Activated CD8-positive, alpha-beta memory T cell treated with anti-CD3 and anti-CD28 coated beads, Interleukin-2, amount 10 ng/mL, durations not matched to agents 7 days and 5 days (primary cell): ENCODE measurements around the gene ZSWIM1. TPM values are rescaled to one million over a fixed set of nuclear protein-coding genes. Genes with fewer than 3 reads are reported as not detected.
"Not testable (repeated sequence)": the region's sequence is repeated elsewhere in the genome, so short reads cannot be mapped to it uniquely, and the experiment has no call there.

Experiments
- ATAC-seq: fragments of 150-1000 bp; cut with Tn5 transposase; one replicate; pipeline ENCODE4 v1.10.0; 2021; ENCODE audit warnings: moderate library complexity
- CTCF ChIA-PET: fragments of 350-600 bp; sonication (Branson Sonifier 250); formaldehyde crosslinking; loops from one replicate; lab custom pipeline; 2021; ENCODE audit warnings: antibody characterized with exemption; lab: Charles Lee
- DNase-seq: peaks from one replicate; pipeline ENCODE4 v3.0.0-alpha.2; 2020
- H3K27ac Mint-ChIP-seq: one replicate; pipeline ENCODE4 v1.8.0; 2021; ENCODE audit warnings: mild to moderate bottlenecking, mixed read lengths
- H3K27me3 Mint-ChIP-seq: one replicate; pipeline ENCODE4 v1.8.0; 2021; ENCODE audit warnings: mixed read lengths
- H3K36me3 Mint-ChIP-seq: one replicate; pipeline ENCODE4 v1.8.0; 2021; ENCODE audit warnings: mild to moderate bottlenecking, mixed read lengths
- H3K4me1 Mint-ChIP-seq: one replicate; pipeline ENCODE4 v1.8.0; 2021; ENCODE audit warnings: mixed read lengths
- H3K4me3 Mint-ChIP-seq: one replicate; pipeline ENCODE4 v1.8.0; 2021; ENCODE audit warnings: mild to moderate bottlenecking, moderate library complexity, mixed read lengths
- H3K9me3 Mint-ChIP-seq: one replicate; pipeline ENCODE4 v1.8.0; 2022; ENCODE audit warnings: low read depth, mixed read lengths
- total RNA-seq, 2 experiments: library from RNA; stranded (reverse); gene quantifications; one replicate each; pipeline ENCODE4 v1.2.3, GENCODE V29; 2021

Gene ZSWIM1
- total RNA-seq, 2 experiments from 2014 or later: 2.2 to 4.4 TPM

DNA sequence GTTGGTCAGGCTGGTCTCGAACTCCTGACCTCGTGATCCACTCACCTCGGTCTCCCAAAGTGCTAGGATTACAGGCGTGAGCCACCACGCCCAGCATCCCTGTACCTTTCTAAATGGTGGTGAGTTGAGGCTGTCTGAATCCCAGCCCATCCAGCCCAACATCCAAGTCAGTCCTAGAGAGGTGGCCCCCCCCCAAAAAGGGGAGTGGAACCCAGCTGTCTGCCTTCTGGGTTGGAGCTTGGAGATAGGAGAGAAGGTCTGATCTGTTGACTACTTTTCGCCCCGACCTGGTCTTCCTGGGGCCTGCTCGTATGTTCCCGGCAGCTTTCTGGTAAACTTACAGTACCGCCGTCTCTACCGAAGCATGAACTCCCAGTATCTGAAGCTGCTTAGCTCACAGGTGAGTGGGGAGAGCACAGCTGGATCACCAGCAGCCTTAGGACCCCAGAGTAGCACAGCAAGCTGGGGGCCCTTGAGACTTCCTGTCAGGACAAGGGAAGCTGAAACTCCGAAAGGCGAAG lies 15.7 kb downstream of the ZSWIM1 start:
- Mint-ChIP-seq H3K36me3 (peaks cover 4% of the 10 kb centered on the region), H3K9me3 (no peaks in the 10 kb centered on the region), H3K27ac (no peak overlapping the region), H3K4me1 (peaks cover 29% of the 10 kb centered on the region), H3K4me3 (no peak overlapping the region), H3K27me3 (no peaks in the 10 kb centered on the region)
- CTCF ChIA-PET: no interaction called here
- ATAC-seq (no peak), DNase-seq (no peak)

DNA sequence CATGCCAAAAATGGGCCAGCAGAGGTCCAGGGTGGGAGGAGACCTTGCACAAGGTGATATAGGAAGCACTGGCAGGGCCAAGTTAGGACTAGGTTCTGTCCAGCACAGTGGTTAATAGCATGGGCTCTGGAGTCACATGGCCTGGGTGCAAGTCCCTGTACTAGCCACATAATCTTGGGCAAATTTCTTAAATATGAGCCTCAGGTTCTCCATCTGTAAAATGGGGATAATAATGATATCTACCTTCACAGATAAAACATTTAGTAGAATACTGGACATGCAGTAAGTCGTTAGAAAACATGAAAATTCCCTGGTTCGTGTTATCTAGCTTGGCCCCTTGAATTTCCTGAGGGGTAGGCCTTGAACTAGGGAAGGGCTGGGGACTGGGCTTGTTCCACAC lies 16.3 kb downstream of the ZSWIM1 start:
- Mint-ChIP-seq H3K36me3 (peaks cover 4% of the 10 kb centered on the region), H3K9me3 (no peaks in the 10 kb centered on the region), H3K4me3 (no peak overlapping the region), H3K4me1 (peaks cover 25% of the 10 kb centered on the region), H3K27me3 (no peaks in the 10 kb centered on the region), H3K27ac (no peak overlapping the region)
- no peak for ATAC-seq
- CTCF ChIA-PET: no interaction called here
- DNase-seq: no peak

DNA sequence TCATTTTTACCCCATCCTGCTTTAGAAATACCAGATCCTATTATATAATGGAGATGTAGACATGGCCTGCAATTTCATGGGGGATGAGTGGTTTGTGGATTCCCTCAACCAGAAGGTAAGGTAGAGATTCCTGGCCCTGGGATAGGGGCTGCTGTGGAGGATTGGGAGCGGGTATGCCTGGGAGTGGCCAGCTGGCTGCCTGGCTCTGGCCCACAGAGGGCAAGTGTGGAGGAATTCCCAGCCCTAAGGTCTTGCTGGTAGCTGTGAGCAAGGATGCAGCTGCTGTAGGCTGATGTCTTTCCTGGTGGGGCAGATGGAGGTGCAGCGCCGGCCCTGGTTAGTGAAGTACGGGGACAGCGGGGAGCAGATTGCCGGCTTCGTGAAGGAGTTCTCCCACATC lies 16.7 kb downstream of the ZSWIM1 start:
- DNase-seq (no peak), ATAC-seq (no peak)
- Mint-ChIP-seq H3K4me1 (peaks cover 21% of the 10 kb centered on the region), H3K4me3 (no peak overlapping the region), H3K9me3 (no peaks in the 10 kb centered on the region), H3K36me3 (peaks cover 4% of the 10 kb centered on the region), H3K27ac (no peak overlapping the region), H3K27me3 (no peaks in the 10 kb centered on the region)
- CTCF ChIA-PET: no interaction called here

DNA sequence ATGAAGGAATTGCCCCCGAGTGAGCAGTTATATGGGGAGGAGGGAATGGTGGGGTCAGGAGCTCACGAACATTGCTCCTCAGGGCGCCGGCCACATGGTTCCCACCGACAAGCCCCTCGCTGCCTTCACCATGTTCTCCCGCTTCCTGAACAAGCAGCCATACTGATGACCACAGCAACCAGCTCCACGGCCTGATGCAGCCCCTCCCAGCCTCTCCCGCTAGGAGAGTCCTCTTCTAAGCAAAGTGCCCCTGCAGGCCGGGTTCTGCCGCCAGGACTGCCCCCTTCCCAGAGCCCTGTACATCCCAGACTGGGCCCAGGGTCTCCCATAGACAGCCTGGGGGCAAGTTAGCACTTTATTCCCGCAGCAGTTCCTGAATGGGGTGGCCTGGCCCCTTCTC lies 17.3 kb downstream of the ZSWIM1 start:
- ATAC-seq (no peak), DNase-seq (no peak)
- CTCF ChIA-PET: no interaction called here
- Mint-ChIP-seq H3K27ac (no peak overlapping the region), H3K4me1 (peaks cover 15% of the 10 kb centered on the region), H3K9me3 (no peaks in the 10 kb centered on the region), H3K4me3 (no peak overlapping the region), H3K36me3 (peaks cover 3% of the 10 kb centered on the region), H3K27me3 (no peaks in the 10 kb centered on the region)

DNA sequence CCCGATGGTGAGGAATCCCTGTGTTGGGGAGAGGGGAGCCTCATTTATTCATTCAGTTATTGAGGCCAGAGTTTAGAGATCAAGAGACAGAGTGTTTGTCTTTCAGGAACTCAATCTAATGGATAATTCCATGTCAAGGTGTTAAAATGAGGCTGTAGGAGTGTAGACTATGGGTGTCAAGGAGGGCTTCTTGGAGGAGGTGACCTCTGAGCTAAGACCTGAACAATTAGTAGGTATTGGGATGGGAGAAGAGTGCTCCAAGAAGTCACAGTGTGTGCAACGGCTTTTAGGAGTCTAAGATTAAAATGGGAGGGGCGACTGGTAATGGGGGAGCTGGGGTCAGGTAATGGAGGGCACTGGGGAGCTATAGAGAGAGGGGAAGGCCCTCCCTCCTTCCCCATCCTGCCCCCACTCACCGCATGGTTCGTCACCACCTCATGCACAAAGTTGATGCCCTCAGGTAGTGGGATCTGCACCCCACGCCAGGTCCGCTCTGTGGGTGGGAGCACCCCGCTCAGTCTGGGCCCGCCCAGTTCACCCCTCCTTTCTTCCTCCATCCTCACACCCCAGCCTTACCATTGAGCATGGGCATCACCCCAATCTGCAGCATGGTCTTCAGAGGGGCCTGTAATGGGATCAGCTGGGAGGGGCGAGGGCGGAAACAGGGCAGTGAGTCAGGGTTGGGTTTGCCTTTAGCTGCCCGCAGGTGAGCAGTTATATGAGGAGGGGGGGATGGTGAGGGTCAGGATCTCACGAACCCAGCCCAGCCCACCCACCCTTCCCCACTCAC lies 18.2 kb downstream of the ZSWIM1 start:
- CTCF ChIA-PET: interaction anchor here (0.7 to 1.4 kb wide), 2 partner anchors 9 to 499 kb away, joined by 5 read pairs; partner anchors contain the start of genes CTSA and NEURL2
- no peak overlapping the region for H3K4me3 Mint-ChIP-seq

DNA sequence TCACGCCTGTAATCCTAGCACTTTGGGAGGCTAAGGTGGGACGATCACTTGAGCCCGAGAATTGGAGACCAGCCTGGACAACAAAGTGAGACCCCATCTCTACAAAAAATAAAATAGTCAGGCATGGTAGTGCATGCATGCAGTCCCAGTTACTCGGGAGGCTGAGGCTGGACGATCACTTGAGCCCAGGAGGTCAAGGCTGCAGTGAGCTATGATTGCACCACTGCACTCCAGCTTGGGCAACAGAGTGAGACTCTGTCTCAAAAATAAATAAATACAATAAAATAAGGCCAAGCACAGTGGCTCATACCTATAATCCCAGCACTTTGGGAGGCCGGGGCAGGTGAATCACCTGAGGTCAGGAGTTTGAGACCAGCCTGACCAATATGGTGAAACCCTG lies 20.3 kb downstream of the ZSWIM1 start:
- H3K9me3 Mint-ChIP-seq, H3K36me3 Mint-ChIP-seq, CTCF ChIA-PET, H3K4me3 Mint-ChIP-seq, H3K27ac Mint-ChIP-seq, H3K27me3 Mint-ChIP-seq, ATAC-seq, H3K4me1 Mint-ChIP-seq, DNase-seq: not testable (repeated sequence)

More for the DNA sequence above, 18.2 kb downstream of the ZSWIM1 start:
- no peaks in the 10 kb centered on the region for H3K27me3 Mint-ChIP-seq
- no peaks in the 10 kb centered on the region for H3K9me3 Mint-ChIP-seq
- H3K4me1 Mint-ChIP-seq: peaks cover 6% of the 10 kb centered on the region
- H3K27ac Mint-ChIP-seq: no peak overlapping the region
- DNase-seq: no peak
- no peak for ATAC-seq
- peaks cover 3% of the 10 kb centered on the region for H3K36me3 Mint-ChIP-seq

DNA sequence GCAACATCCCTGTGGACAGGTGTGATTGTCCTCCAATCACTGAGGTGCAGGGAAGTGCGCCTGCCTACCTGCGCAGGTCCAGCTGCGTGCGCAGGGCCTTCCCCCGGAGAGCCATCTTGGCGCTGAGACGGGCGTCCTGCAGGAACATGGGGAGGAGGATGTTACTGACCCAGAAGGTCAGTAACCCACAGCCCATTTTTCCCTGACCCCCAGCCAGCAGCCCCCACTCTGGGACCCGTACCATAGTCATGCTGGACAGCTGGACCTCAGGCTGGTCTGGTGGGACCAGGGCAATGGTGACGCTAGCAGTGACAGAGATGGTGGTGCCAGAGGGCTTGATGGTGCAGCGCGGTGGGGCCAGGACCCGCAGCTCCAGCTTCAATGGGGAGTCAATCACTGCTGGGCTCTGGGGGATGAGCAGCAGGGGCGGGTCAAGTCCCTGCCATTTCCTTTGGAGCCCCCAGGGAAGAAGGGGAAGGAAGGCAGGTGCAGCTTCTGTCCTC lies 21.2 kb downstream of the ZSWIM1 start:
- H3K9me3 Mint-ChIP-seq: no peaks in the 10 kb centered on the region
- H3K27me3 Mint-ChIP-seq: no peaks in the 10 kb centered on the region
- no peak for DNase-seq
- H3K4me1 Mint-ChIP-seq: no peaks in the 10 kb centered on the region
- no peaks in the 10 kb centered on the region for H3K36me3 Mint-ChIP-seq
- CTCF ChIA-PET: no interaction called here
- no peak for ATAC-seq
- H3K4me3 Mint-ChIP-seq: no peak overlapping the region
- H3K27ac Mint-ChIP-seq: no peak overlapping the region

DNA sequence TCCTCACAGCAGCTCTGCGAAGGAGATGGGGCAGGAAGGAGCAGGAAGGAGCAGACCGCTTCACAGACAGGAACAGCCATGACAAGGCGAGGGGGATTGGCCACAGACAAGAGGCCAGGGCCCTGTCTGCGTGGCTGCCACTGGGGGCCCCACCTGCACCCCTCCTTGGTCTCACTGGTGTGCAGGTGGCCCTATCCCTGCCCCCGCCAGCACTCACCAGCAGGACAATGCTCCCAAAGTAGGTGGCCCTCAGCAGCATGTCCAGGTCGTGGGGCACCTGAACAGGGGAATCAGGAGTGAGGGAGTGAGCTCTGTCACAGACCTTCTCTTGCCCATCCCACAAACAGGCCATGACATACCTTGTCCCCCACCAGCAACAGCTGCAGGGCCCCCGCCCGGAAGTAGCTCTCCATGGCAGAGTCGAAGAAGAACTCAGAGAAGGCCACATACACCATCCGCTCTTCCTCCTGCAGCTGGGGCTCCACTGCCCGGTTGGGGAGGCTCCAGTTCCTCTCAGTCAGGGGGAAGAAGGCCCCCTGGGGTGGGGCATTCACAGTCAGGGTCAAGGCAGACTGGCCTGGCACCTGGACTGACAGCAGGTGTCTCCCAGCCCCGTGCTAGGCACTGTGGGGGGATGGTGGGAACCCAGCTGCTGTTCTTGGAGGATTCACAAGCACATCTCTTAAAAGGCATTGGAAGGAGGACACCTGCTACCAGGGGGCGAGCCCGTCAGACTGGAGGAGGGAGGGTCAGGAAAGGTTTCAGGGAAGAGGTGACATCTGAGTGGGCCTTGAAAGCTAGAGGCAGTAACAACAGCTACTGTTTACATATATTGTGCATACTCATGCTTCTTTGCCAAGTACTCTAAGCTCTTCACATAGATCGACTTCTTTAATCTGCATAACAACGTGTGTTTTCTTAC lies 23.8 kb downstream of the ZSWIM1 start:
- DNase-seq (no peak), ATAC-seq (no peak)
- Mint-ChIP-seq H3K4me1 (peaks cover 1% of the 10 kb centered on the region), H3K36me3 (no peaks in the 10 kb centered on the region), H3K9me3 (no peaks in the 10 kb centered on the region), H3K27ac (no peak overlapping the region), H3K27me3 (no peaks in the 10 kb centered on the region), H3K4me3 (no peak overlapping the region)
- CTCF ChIA-PET: interaction anchor here (0.6 to 1.4 kb wide), 5 partner anchors 12 to 1640 kb away, joined by 3 to 5 read pairs (median 3); no protein-coding TSS in a partner anchor

DNA sequence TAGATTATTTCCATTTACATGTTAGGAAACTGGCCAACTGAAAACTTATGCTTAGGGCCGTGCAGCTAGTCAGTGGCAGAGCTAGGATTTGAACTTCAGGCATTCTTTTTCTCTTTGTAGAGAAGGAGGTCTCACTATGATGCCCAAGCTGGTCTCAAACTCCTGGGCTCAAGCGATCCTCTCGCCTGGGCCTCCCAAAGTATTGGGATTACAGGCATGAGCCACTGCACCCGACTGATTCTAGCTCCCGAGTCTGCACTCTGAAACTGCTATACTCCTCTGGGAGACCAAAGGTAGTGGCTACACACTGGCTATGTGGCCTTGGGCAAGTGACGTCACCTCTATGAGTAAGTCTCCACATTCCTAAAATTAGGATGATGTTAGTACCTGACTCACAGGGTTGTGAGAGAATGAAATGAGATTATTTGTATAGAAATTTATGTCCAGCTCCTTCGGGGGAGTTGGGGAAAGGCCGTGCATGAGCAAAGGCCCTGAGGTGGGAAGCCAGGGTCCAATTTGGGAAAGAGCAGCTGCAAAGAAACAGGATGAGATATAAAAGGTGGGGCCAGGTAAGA lies 24.6 kb downstream of the ZSWIM1 start:
- DNase-seq: no peak
- H3K36me3 Mint-ChIP-seq: no peaks in the 10 kb centered on the region
- CTCF ChIA-PET: interaction anchor here (1.1 to 1.4 kb wide), 4 partner anchors 13 to 106 kb away, joined by 3 to 5 read pairs (median 4); no protein-coding TSS in a partner anchor

DNA sequence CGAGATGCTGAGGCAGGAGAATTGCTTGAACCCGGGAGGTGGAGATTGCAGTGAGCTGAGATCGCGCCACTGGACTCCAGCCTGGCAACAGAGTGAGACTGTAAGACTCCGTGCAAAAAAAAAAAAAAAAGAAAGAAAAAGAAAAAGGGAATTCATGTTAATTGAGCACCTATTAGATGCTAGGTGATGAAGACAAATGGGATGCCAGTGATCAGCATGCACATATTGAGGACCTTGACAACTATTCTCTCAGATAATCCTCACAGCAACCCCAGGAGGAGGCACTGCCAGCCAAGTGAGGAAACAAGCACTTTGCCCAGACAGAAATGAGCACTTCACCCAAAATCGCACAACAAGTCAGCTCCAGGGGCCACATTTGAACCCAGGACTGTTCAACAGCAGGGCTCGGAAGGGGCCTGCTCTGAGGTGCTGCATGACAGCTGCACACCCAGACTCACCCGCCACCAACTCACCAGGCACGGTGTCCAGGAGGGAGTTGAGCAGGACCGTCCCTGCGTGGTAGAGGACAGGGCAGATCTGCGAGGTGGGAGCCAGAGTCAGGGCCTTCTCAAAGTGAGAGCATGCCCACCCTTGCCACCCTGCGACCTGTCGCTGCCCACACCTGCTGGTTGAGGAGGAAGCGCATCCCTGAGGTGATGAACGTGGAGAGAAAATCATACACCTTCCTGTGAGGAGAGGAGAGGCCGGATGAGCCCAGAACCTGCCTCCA lies 26.4 kb downstream of the ZSWIM1 start:
- Mint-ChIP-seq H3K4me3 (no peak overlapping the region), H3K9me3 (no peaks in the 10 kb centered on the region), H3K27me3 (peaks cover 6% of the 10 kb centered on the region), H3K27ac (no peak overlapping the region), H3K36me3 (no peaks in the 10 kb centered on the region), H3K4me1 (peaks cover 17% of the 10 kb centered on the region)
- CTCF ChIA-PET: interaction anchor here (0.9 kb wide), 1 partner anchor 26 kb away, joined by 3 read pairs; no protein-coding TSS in a partner anchor
- no peak for DNase-seq
- ATAC-seq: no peak

More for the DNA sequence above, 24.6 kb downstream of the ZSWIM1 start:
- no peaks in the 10 kb centered on the region for H3K27me3 Mint-ChIP-seq
- H3K9me3 Mint-ChIP-seq: no peaks in the 10 kb centered on the region
- H3K27ac Mint-ChIP-seq: no peak overlapping the region
- no peak for ATAC-seq
- H3K4me3 Mint-ChIP-seq: no peak overlapping the region
- peaks cover 3% of the 10 kb centered on the region for H3K4me1 Mint-ChIP-seq

DNA sequence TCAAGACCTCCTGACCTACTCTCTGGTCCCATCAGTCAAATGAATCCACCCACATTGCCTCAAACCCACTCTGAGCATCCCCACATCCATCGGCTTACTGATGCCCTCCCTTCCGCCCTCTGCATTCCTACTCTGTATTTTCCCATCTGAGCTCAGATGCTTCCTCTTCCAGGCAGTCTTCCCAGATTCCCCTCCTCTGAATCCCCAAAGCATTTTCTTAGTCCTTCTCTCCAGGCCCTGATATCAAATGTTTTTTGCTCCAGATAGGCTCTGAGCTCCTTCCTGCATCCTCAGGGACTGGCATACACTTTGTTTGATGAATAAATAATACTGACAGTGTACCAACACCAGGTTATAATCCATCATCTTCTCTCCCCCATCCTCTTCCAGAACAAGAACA lies 27.1 kb downstream of the ZSWIM1 start:
- no peaks in the 10 kb centered on the region for H3K9me3 Mint-ChIP-seq
- no peak overlapping the region for H3K27ac Mint-ChIP-seq
- H3K4me1 Mint-ChIP-seq: peaks cover 18% of the 10 kb centered on the region
- H3K36me3 Mint-ChIP-seq: no peaks in the 10 kb centered on the region
- H3K4me3 Mint-ChIP-seq: no peak overlapping the region
- CTCF ChIA-PET: interaction anchor here (0.9 kb wide), 1 partner anchor 25 kb away, joined by 3 read pairs; no protein-coding TSS in a partner anchor
- ATAC-seq (no peak), DNase-seq (no peak)
- H3K27me3 Mint-ChIP-seq: peaks cover 8% of the 10 kb centered on the region

DNA sequence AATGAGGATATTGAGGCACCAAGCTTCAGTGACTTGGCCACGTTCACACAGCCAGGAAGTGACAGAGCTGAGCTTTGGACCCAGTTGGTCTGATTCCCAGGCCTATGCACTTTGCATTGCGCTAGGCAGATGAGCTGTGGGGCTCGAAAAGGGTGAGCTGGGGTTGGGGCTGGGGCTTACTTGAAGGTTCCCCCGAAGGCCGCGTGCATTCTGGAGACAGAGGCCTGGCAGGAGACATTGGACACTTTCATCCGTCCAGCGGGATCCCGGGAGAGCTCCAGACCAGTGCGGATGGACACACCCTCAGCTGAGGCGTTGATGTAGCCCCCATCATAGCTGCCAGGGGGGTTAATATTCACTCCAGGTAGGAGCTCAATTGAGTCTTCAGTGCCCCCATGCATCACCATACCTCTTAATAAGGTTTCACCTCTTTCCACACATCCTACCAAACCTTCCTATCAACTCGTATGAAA lies 28.3 kb downstream of the ZSWIM1 start:
- Mint-ChIP-seq H3K27me3 (peaks cover 9% of the 10 kb centered on the region), H3K9me3 (no peaks in the 10 kb centered on the region), H3K27ac (no peak overlapping the region), H3K4me3 (no peak overlapping the region), H3K4me1 (peaks cover 19% of the 10 kb centered on the region), H3K36me3 (no peaks in the 10 kb centered on the region)
- CTCF ChIA-PET: interaction anchor here (0.8 to 2.5 kb wide), 7 partner anchors 19 to 104 kb away, joined by 3 to 9 read pairs (median 4); partner anchors contain the start of genes PCIF1, ZNF335 and ZSWIM1
- no peak for DNase-seq
- no peak for ATAC-seq
